HEK293T (cell line): ENCODE results near the gene FIGN.

Source experiments
- CTCF ChIA-PET: fragments of 350-600 bp; formaldehyde crosslinking; extraction: SDS; loops from one replicate; lab custom pipeline; 2021; ENCODE audit warnings: antibody characterized with exemption, inconsistent platforms; lab: Yijun Ruan, JAX
- POLR2A ChIA-PET: fragments of 350-600 bp; formaldehyde crosslinking; extraction: SDS; loops from one replicate; lab custom pipeline; 2020; ENCODE audit warnings: antibody characterized with exemption, inconsistent platforms; lab: Yijun Ruan, JAX
- DNase-seq: peaks from one replicate; pipeline ENCODE4 v3.0.0; 2012; ENCODE audit warnings: mixed read lengths; ENCODE audit errors: extremely low spot score
- ARNT ChIP-seq: fragments of 450-650 bp; IDR thresholded peaks from 2 replicates; pipeline ENCODE4 v1.6.1; 2017; ENCODE audit warnings: mild to moderate bottlenecking
- BHLHE40 ChIP-seq: fragments of 450-650 bp; IDR thresholded peaks from 2 replicates; pipeline ENCODE4 v1.6.1; 2016; ENCODE audit warnings: mild to moderate bottlenecking, moderate library complexity, borderline replicate concordance
- CTBP1 ChIP-seq: fragments of 450-650 bp; IDR thresholded peaks from 2 replicates; pipeline ENCODE4 v1.6.1; 2016; ENCODE audit warnings: borderline replicate concordance
- ELF4 ChIP-seq: fragments of 450-650 bp; IDR thresholded peaks from 2 replicates; pipeline ENCODE4 v1.6.1; 2017; ENCODE audit warnings: antibody characterized with exemption
- FOXA1 ChIP-seq: fragments of 450-650 bp; IDR thresholded peaks from 2 replicates; pipeline ENCODE4 v1.6.1; 2016; ENCODE audit warnings: mild to moderate bottlenecking
- FOXK2 ChIP-seq: fragments of 450-650 bp; IDR thresholded peaks from 2 replicates; pipeline ENCODE4 v1.6.1; 2016; ENCODE audit warnings: mild to moderate bottlenecking
- FOXM1 ChIP-seq: fragments of 450-650 bp; IDR thresholded peaks from 2 replicates; pipeline ENCODE4 v1.6.1; 2017; ENCODE audit warnings: mild to moderate bottlenecking, borderline replicate concordance
- HDGF ChIP-seq: fragments of 450-650 bp; IDR thresholded peaks from 2 replicates; pipeline ENCODE4 v1.6.1; 2017; ENCODE audit warnings: antibody characterized with exemption, borderline replicate concordance
- L3MBTL2 ChIP-seq: fragments of 450-650 bp; conservative IDR thresholded peaks from 2 replicates; pipeline ENCODE4 v1.6.1; 2016; ENCODE audit warnings: mild to moderate bottlenecking
- LEF1 ChIP-seq: fragments of 450-650 bp; IDR thresholded peaks from 2 replicates; pipeline ENCODE4 v1.6.1; 2017; ENCODE audit warnings: mild to moderate bottlenecking, borderline replicate concordance
- NFRKB ChIP-seq: fragments of 450-650 bp; IDR thresholded peaks from 2 replicates; pipeline ENCODE4 v1.6.1; 2016; ENCODE audit warnings: mild to moderate bottlenecking, moderate library complexity
- SP1 ChIP-seq: fragments of 450-650 bp; IDR thresholded peaks from 2 replicates; pipeline ENCODE4 v1.6.1; 2017
- SUZ12 ChIP-seq: fragments of 450-650 bp; IDR thresholded peaks from 2 replicates; pipeline ENCODE4 v1.6.1; 2016; ENCODE audit warnings: mild to moderate bottlenecking
- TARDBP ChIP-seq: fragments of 450-650 bp; IDR thresholded peaks from 2 replicates; pipeline ENCODE4 v1.6.1; 2016
- ZNF384 ChIP-seq: fragments of 450-650 bp; IDR thresholded peaks from 2 replicates; pipeline ENCODE4 v1.6.1; 2016
- TF ChIP-seq, protein P1 (sequence below): fragments of 450-650 bp; IDR thresholded peaks from 2 replicates; pipeline ENCODE4 v1.6.1; 2016

The FIGN gene

GRCh38 chr2:163667064-163667887 is 68.5 kb downstream of the FIGN start:
- DNase-seq, result no peak

GRCh38 chr2:163665817-163666216 is 70.0 kb downstream of the FIGN start:
- CTCF ChIA-PET, result no interaction called here
- POLR2A ChIA-PET, result no interaction called here
- DNase-seq, result no peak
- TF ChIP-seq ELF4 (no peak), LEF1 (no peak), L3MBTL2 (no peak), ARNT (no peak), TARDBP (no peak), CTBP1 (no peak), ZNF384 (no peak), FOXM1 (no peak), SUZ12 (no peak), FOXA1 (no peak), BHLHE40 (no peak), HDGF (no peak), FOXK2 (no peak)
- TF ChIP-seq, protein P1, sequence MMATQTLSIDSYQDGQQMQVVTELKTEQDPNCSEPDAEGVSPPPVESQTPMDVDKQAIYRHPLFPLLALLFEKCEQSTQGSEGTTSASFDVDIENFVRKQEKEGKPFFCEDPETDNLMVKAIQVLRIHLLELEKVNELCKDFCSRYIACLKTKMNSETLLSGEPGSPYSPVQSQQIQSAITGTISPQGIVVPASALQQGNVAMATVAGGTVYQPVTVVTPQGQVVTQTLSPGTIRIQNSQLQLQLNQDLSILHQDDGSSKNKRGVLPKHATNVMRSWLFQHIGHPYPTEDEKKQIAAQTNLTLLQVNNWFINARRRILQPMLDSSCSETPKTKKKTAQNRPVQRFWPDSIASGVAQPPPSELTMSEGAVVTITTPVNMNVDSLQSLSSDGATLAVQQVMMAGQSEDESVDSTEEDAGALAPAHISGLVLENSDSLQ, result no peak

More at GRCh38 chr2:163667064-163667887, 68.5 kb downstream of the FIGN start:
- CTCF ChIA-PET, result interaction anchor here (0.7 kb wide), 1 partner anchor 292 kb away, joined by 3 read pairs; no protein-coding TSS in a partner anchor
- POLR2A ChIA-PET, result no interaction called here
- TF ChIP-seq FOXK2, result no peak
- no peak for TF ChIP-seq BHLHE40
- no peak for TF ChIP-seq TARDBP
- no peak for TF ChIP-seq SP1
- TF ChIP-seq FOXM1, result no peak
- TF ChIP-seq NFRKB, result no peak
- no peak for TF ChIP-seq L3MBTL2
- TF ChIP-seq FOXA1, result no peak
- no peak for TF ChIP-seq ELF4
- TF ChIP-seq HDGF, result no peak

DNA sequence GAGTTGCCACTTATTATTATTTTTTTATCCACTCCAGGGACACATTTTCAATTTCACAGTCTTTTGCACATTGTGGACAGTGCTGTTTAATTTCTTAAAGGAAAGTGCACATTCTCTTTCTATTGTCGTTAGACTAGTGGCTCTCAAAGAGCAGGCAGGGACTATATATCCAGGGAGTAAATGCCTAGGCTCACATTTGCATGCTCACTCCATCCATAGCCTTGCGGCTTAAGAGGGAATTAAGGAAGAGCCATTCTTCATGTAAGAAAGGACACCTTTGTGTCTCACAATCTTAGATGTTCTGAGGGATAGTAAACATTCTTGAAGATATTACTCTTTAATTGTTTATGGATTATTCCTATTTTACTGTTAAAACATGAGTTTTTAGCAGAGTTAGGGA is 70.8 kb downstream of the FIGN start:
- DNase-seq, result no peak
- POLR2A ChIA-PET, result no interaction called here
- TF ChIP-seq HDGF (no peak), ZNF384 (no peak), FOXM1 (no peak), LEF1 (no peak), SP1 (no peak), L3MBTL2 (no peak), FOXK2 (no peak), TARDBP (no peak), BHLHE40 (no peak), ARNT (no peak), ELF4 (no peak), FOXA1 (no peak), SUZ12 (no peak), CTBP1 (no peak), NFRKB (no peak)
- TF ChIP-seq, protein P1, result no peak
- CTCF ChIA-PET, result no interaction called here

- ChIA-PET POLR2A (no interaction called here), CTCF (no interaction called here)
- TF ChIP-seq SUZ12 (no peak), BHLHE40 (no peak), FOXK2 (no peak), CTBP1 (no peak), SP1 (no peak), TARDBP (no peak), ELF4 (no peak), FOXA1 (no peak), LEF1 (no peak), ZNF384 (no peak), FOXM1 (no peak), HDGF (no peak), L3MBTL2 (no peak), ARNT (no peak), NFRKB (no peak)
- no peak for DNase-seq
Observed at GRCh38 chr2:163664610-163665009, 71.2 kb downstream of the FIGN start.

DNA sequence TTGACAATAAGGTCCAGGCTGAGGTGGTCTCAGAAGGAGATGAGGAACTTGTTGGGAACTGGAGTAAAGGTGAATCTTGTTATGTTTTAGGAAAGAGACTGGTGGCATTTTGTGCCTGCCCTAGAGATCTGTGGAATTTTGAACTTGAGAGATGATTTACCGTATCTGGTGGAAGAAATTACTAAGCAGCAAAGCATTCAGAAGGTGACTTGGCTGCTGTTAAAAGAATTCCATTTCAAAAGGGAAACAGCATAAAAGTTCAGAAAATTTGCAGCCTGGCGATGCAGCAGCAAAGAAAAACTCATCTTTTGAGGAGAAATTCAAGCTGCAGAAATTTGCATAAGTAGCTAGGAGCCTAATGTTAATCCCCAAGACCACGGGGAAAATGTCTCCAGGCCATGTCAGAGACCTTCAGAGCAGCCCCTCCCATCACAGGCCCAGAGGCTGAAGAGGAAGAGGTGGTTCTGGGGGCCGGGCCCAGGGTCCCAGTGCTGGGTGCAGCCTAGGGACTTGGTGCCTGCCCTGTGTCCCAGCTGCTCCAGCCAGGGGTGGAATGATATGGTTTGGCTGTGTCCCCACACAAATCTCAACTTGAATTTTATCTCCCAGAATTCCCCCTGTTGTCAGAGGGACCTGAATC is 73.5 kb downstream of the FIGN start:
- POLR2A ChIA-PET, result no interaction called here
- DNase-seq, result no peak
- no peak for TF ChIP-seq L3MBTL2
- TF ChIP-seq HDGF, result no peak
- no peak for TF ChIP-seq ZNF384
- TF ChIP-seq SP1, result no peak
- TF ChIP-seq, protein P1, result no peak
- TF ChIP-seq FOXM1, result no peak
- TF ChIP-seq SUZ12, result no peak
- no peak for TF ChIP-seq FOXA1
- TF ChIP-seq BHLHE40, result no peak
- TF ChIP-seq CTBP1, result no peak
- no peak for TF ChIP-seq TARDBP
- TF ChIP-seq ELF4, result no peak
- TF ChIP-seq ARNT, result no peak
- no peak for TF ChIP-seq NFRKB
- TF ChIP-seq LEF1, result no peak
- no peak for TF ChIP-seq FOXK2
- CTCF ChIA-PET, result no interaction called here

GRCh38 chr2:163659224-163659623 is 76.6 kb downstream of the FIGN start:
- CTCF ChIA-PET, result no interaction called here
- no peak for DNase-seq
- TF ChIP-seq LEF1, result no peak
- no peak for TF ChIP-seq NFRKB
- TF ChIP-seq ARNT, result no peak
- no peak for TF ChIP-seq TARDBP
- TF ChIP-seq BHLHE40, result no peak
- no peak for TF ChIP-seq HDGF
- POLR2A ChIA-PET, result no interaction called here
